Mononuclear cell (primary cell): ENCODE results near the gene ZNF317. TPM values are rescaled to one million over a fixed set of nuclear protein-coding genes. Genes with fewer than 3 reads are reported as not detected.
"Not testable (repeated sequence)": the region's sequence is repeated elsewhere in the genome, so short reads cannot be mapped to it uniquely, and the experiment has no call there.

Experiments
- H3K27me3 ChIP-seq: 2 replicates; pipeline ENCODE4 v1.6.0; 2011; ENCODE audit warnings: low read length, control low read depth; ENCODE audit not compliant: insufficient read depth
- H3K4me1 ChIP-seq: 2 replicates; pipeline ENCODE4 v1.5.1; 2011; ENCODE audit warnings: mild to moderate bottlenecking, low read length, control low read depth; ENCODE audit not compliant: insufficient read depth
- H3K4me3 ChIP-seq: 2 replicates; pipeline ENCODE4 v1.5.1; 2011; ENCODE audit warnings: mild to moderate bottlenecking, low read length, moderate library complexity
- H3K9me3 ChIP-seq: 2 replicates; pipeline ENCODE4 v1.5.1; 2011; ENCODE audit warnings: low read depth, mild to moderate bottlenecking, control low read depth, low read length
- total RNA-seq: library from RNA; depleted of rRNA; stranded (reverse); fragments of >200 nt; gene quantifications from one replicate; pipeline ENCODE4 v1.2.3, GENCODE V29; 2012

The ZNF317 gene
- total RNA-seq, 1 donor = 73.1 TPM

DNA sequence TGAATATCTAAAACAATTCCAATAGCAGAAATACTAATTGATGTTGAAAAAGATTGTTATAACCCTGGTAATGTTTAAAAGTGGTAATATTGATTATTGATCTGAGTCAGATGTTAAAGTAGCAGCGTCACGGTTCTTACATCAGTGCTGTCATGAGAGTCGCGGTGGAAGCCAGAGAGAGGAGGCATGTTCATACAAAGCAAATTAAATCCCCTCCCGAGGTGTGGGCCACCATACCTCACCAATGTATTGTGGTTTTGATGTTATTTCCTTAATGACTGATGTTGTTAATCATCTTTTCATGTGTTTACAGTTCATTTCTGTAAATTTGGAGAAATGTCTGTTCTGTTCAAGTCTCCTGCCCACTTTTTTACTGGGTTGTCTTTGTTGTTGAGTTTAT lies 11.2 kb downstream of the ZNF317 start:
- H3K9me3 ChIP-seq = peaks cover 5% of the 10 kb centered on the region
- H3K27me3 ChIP-seq = no peaks in the 10 kb centered on the region
- no peak overlapping the region for H3K4me3 ChIP-seq
- H3K4me1 ChIP-seq = peaks cover 18% of the 10 kb centered on the region

DNA sequence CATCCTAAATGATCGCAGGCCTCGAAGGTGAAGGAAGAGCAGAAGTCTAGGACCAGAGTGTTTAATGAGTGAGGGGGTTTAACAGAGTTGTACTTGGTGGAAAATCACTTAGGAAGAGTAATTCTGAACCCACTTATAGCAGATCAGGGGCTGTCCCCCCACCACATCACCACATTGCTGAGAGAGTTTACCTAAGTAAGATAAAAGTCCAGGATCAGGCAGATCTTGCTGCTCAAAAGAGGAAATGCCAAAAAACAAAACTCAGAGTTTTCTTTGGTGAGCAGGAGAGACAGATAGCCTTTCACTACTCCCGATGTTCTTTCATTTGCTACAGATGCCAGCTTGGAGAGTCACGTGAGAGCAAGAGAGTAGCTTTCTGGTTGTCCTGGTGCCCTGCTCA lies 15.4 kb downstream of the ZNF317 start:
- Histone ChIP-seq H3K4me3 (no peak overlapping the region), H3K4me1 (peaks cover 11% of the 10 kb centered on the region), H3K9me3 (peaks cover 5% of the 10 kb centered on the region), H3K27me3 (no peaks in the 10 kb centered on the region)

DNA sequence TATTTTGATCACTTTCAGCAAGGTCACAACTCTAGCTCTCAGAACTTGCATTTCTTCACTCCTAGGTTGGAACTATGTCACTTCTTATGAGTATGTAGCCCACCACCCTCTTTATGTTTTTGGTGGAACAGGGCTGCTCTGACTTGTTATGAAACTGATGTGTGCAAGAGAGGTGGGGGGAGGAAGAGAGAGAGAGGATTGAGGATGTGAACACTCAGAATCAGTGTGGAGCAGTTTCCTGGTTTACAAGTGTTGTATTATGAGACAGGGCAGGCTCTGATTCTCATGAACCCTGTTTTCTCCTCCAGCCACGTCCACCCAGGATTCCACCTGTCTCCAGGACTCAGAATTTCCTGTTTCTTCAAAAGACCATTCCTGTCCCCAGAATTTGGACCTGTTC lies 16.1 kb downstream of the ZNF317 start:
- H3K4me1 ChIP-seq = peaks cover 9% of the 10 kb centered on the region

DNA sequence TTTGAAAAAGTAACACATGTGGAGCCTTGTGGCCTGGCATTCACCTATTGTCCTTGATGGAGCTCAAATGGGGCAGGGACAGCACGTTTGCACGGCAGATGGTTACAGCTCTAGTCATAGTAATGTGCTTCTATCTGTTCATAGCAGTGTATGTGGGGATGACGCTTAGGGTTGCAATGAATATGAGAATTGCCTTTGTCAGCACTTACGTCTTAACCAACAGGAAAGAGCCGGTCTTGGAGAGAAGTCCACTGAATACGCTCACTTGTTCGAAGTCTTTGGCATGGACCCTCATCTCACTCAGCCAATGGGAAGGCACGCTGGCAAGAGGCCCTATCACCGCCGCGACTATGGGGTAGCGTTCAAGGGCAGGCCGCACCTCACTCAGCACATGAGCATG lies 19.7 kb downstream of the ZNF317 start:
- no peaks in the 10 kb centered on the region for H3K27me3 ChIP-seq
- H3K9me3 ChIP-seq = no peaks in the 10 kb centered on the region
- H3K4me3 ChIP-seq = no peak overlapping the region
- H3K4me1 ChIP-seq = peaks cover 9% of the 10 kb centered on the region

More for the DNA sequence above, 16.1 kb downstream of the ZNF317 start:
- Histone ChIP-seq H3K27me3 (no peaks in the 10 kb centered on the region), H3K9me3 (peaks cover 5% of the 10 kb centered on the region), H3K4me3 (no peak overlapping the region)

DNA sequence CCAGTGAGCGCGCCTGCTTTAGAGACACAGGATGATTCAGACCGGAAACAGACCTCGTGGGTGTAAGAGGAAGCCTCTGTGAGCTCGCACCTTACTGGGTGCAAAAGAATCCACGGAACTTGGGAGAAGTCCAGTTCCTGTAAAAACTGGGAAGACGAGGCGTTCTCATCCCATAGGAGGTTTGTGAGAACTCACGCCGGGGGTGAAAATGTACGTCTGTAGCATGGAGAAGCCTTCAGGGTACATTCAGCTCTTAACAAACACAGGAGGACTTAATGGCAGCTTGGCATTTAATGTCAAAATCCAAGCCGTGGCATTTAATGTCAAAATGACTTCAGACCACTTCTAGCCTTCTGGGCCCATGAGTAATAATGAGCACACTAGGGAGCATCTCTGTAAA lies 21.2 kb downstream of the ZNF317 start:
- Histone ChIP-seq H3K4me1 (no peaks in the 10 kb centered on the region), H3K27me3 (no peaks in the 10 kb centered on the region), H3K4me3 (no peak overlapping the region), H3K9me3 (no peaks in the 10 kb centered on the region)

DNA sequence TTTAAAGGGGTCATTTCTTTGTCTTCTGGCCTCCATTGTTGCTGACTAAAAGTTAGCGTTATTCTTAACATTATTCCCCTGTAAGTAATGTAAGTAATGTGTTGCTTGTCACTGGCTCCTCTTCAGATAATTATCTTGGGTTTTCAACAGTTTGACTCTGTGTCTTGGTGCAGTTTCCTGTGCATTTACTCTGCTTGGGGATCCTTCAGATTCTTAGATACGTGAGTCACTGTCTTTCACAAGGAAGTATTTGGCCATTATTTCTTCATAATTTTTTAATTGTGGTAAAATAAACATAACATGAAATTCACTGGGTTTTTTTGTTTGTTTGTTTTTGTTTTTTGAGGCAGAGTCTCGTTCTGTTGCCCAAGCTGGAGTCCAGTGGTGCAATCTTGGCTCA lies 25.1 kb downstream of the ZNF317 start:
- no peaks in the 10 kb centered on the region for H3K4me1 ChIP-seq
- H3K27me3 ChIP-seq = no peaks in the 10 kb centered on the region
- no peak overlapping the region for H3K4me3 ChIP-seq
- H3K9me3 ChIP-seq = no peaks in the 10 kb centered on the region

DNA sequence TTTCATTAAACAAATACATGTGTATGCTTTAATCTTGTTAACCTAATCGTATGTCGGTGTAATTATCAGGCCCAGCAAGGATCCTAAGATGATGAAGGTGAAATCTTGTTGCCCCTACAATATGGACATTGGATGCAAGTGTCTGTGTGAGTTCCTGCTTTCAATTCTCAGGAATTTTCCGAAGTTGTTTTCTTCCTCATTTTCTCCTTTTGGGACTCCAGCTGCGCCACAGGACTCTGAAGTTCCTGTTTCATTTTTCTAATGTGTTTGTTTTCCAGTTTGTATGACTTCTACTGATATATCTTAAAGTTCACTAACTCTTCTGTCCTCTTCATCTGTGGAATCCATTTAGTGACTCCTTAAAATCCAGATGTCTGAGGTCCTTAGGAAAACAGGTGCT lies 26.6 kb downstream of the ZNF317 start:
- H3K27me3 ChIP-seq = no peaks in the 10 kb centered on the region
- no peak overlapping the region for H3K4me3 ChIP-seq
- no peaks in the 10 kb centered on the region for H3K9me3 ChIP-seq
- no peaks in the 10 kb centered on the region for H3K4me1 ChIP-seq

DNA sequence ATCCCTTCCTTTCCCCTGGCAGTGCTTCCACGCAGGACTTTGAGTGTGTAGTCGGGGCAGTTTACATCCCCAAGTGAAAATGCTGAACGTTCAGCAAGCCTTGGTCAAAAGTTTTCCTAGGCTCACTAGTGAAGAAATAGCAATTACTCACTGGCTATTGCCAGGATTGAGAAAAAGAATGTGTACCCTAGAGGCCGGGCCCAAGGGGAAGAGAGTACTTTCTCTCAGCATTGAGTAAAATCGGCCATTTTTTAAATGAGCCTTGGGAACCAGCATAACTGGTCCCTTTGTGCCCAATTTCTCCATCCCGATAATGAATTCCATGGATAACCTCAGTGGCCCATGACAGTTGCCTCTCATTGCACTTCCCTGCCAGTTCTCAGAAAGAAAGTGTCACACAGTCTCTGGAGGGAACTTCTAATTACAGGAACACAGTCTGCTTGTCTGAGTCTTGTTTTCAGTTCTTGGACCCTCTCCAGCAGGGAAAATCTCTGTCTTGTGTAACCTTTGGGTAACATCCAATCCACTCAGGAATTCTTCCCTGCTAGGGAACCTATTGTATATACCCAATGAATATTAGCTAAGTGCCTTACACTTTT lies 31.3 kb downstream of the ZNF317 start:
- no peaks in the 10 kb centered on the region for H3K27me3 ChIP-seq
- no peak overlapping the region for H3K4me3 ChIP-seq
- H3K4me1 ChIP-seq = no peaks in the 10 kb centered on the region
- H3K9me3 ChIP-seq = no peaks in the 10 kb centered on the region

DNA sequence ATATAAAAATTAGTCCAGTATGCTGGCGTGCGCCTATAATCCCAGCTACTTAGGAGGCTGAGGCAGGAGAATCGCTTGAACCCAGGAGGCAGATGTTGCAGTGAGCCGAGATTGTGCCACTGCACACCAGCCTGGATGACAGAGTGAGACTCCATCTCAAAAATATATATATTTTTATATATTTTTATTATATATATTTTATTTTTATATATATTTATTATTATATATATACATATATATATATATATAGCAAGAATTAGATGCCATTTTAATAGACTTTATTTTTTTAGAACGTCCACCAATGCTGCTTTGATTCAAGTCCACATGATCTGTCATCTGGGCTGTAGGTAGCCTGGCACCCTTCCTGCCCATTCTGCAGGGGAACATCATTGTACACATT lies 35.1 kb downstream of the ZNF317 start:
- Histone ChIP-seq H3K4me1 (no peaks in the 10 kb centered on the region), H3K9me3 (no peaks in the 10 kb centered on the region), H3K4me3 (no peak overlapping the region), H3K27me3 (no peaks in the 10 kb centered on the region)

DNA sequence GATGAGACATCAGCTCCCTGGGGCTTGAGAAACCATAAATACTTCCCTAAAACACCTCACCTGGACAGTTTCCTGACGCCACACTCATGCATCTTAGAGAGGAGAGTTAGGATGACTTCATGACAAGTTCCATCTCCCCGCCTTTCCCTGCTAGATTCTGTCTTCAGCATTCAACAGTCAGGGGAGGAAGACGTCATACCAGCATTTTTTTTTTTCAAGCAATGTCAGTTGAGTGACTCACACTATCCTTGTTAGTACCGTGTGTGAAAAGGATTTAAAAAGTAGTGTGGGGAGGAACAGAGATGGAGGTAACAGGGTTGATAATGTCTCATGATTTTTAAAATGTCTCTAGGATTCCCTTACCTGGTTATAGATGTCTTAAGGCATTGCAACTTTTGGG lies 38.7 kb downstream of the ZNF317 start, which contains the start of gene OR7D2:
Gene OR7D2, plus strand, starts transcription at position 79 of the 400 bp plus-strand sequence. CDS start 6,803 bp downstream, outside the sequence.
- Histone ChIP-seq H3K27me3 (no peaks in the 10 kb centered on the region), H3K4me1 (no peaks in the 10 kb centered on the region), H3K4me3 (no peak within 1 kb of the TSS), H3K9me3 (no peaks in the 10 kb centered on the region)

DNA sequence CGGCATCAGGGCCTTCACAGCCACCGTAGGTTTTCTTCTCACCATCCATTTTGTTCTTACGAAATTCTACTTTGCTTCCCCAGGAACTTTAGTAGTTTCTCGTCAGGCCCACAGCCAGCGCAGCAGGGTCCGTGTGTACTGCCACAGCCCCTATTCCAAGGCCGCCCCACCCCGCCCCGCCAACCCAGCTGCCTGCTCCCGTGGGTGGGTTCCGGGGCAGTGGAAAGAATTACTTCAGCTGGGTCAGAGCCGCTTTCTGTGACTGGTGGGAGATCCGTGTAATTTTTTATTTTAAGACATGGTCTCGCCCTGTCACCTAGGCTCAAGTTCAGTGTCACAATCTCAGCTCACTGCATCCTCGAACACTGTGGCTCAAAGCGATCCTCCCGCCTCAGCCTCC lies 42.8 kb downstream of the ZNF317 start:
- Histone ChIP-seq H3K4me3 (no peak overlapping the region), H3K9me3 (no peaks in the 10 kb centered on the region), H3K27me3 (no peaks in the 10 kb centered on the region), H3K4me1 (no peaks in the 10 kb centered on the region)

DNA sequence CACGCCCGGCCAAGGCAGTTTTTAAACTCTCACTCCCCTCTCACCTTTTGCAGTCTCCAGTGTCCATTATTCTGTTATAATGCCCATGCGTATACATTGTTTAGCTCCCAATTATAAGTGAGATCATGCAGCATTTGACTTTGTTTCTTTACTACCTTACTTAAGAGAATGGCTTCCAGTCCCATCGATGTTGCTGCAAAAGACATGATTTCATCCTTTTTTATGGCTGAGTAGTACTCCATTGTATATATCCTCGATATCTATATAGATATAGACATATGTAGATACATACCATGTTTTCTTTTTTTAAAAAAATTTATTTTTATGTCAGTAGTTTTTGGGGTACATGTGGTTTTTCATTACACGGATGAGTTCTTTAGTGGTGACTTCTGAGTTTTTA lies 47.0 kb downstream of the ZNF317 start:
- Histone ChIP-seq H3K4me3 (no peak overlapping the region), H3K27me3 (no peaks in the 10 kb centered on the region), H3K4me1 (no peaks in the 10 kb centered on the region), H3K9me3 (no peaks in the 10 kb centered on the region)

DNA sequence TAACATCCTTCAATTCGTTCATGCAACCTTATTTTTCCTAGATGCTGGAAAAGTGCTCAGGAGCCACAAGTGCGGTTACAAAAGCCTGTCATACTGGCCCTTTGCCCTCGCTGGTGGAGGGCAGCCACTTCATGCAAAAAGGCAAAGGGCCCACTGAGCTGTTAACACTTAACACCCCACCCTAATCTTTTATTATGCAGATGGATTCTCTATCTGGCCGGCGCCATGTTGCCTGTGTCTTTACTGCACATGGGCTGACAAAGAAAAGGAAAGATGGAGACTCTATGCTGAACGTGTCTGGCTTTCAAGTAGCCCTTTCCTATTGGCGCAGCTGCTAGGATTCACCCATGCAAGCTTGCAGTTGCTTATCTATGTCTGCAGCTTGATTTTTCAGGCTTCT lies 49.3 kb downstream of the ZNF317 start:
- H3K9me3 ChIP-seq = no peaks in the 10 kb centered on the region
- H3K4me1 ChIP-seq = no peaks in the 10 kb centered on the region
- H3K4me3 ChIP-seq = no peak overlapping the region
- H3K27me3 ChIP-seq = no peaks in the 10 kb centered on the region

DNA sequence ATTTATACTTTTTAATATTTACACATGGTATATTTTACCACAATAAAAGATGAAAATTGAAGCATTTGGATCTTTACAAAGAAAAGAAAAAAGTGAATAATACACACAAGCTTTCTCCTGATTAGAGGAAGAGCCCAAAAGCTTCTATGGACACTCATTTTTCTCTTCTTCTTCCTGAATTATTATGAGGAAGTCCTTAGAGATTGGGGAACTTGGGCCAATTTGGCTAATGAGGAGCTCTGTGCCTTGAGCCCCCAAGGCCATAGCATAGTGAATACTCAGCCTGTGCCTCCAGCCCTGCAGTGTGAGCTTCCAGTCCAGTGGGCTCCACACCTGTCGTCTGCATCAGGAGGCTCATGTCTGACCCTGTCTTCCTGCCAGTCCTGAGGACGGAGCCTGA lies 57.8 kb downstream of the ZNF317 start:
- H3K27me3 ChIP-seq, H3K4me1 ChIP-seq, H3K9me3 ChIP-seq, H3K4me3 ChIP-seq: not testable (repeated sequence)

DNA sequence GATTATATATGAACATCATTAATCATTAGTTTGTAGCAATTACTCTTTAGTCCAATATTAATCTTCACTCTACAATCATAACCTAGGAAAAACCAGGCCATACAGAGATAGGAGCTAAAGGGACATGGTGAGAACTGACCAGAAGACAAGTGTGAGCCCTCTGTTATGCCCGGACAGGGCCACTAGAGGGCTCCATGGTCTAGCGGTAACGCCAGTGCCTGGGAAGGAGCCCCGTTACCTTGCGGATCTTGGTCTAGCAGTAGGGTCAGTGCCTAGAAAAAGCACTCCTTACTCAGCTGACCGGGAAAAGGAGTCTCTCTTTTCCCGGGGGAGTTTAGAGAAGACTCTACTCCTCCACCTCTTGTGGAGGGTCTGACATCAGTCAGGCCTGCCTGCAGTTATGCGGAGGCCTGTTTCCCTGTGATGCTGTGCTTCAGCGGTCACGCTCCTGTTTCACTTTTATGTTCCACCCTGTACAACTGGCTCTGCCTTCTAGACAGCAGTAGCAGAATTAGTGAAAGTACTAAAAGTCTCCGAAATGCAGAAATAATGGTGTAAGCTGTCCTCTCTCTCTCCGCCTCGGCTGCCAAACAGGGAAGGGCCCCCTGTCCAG lies 65.4 kb downstream of the ZNF317 start:
- Histone ChIP-seq H3K4me1 (no peaks in the 10 kb centered on the region), H3K4me3 (no peak overlapping the region)

More for the DNA sequence above, 65.4 kb downstream of the ZNF317 start:
- Histone ChIP-seq H3K9me3 (no peaks in the 10 kb centered on the region), H3K27me3 (peaks cover 2% of the 10 kb centered on the region)
